GM18502 (cell line): ENCODE measurements around the gene CYP4F3.
"Not testable (repeated sequence)": the region's sequence is repeated elsewhere in the genome, so short reads cannot be mapped to it uniquely, and the experiment has no call there.

Source experiments
- ATAC-seq: cut with Tn5 transposase; IDR thresholded peaks from one replicate; pipeline ENCODE4 v1.9.1; 2021; ENCODE audit warnings: mild to moderate bottlenecking; ENCODE audit not compliant: unreplicated experiment, poor library complexity

Gene CYP4F3

DNA sequence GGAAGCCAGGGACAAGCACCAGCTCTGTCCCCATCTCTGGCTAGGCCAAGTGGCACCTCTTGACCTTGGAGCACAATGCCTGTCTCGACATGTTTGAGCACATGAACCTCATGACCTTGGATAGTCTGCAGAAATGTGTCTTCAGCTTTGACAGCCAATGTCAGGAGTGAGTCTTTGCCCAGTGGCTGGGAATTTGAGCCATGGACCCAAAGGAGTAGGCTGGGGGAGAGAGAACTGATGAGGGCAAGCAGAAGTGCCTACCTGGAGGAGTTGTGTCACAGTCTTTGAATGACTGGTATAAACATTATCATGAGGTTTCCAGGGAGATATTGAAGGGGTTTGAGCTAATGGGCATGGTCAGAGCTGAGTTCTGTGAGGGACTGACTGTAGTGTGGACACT is 25.5 kb downstream of the CYP4F3 start:
- ATAC-seq: no peak

- no peak for ATAC-seq
Measured at GRCh38 chr19:15666883-15667282, 26.2 kb downstream of the CYP4F3 start.

- ATAC-seq: no peak
Measured at GRCh38 chr19:15669440-15669839, 28.7 kb downstream of the CYP4F3 start.

DNA sequence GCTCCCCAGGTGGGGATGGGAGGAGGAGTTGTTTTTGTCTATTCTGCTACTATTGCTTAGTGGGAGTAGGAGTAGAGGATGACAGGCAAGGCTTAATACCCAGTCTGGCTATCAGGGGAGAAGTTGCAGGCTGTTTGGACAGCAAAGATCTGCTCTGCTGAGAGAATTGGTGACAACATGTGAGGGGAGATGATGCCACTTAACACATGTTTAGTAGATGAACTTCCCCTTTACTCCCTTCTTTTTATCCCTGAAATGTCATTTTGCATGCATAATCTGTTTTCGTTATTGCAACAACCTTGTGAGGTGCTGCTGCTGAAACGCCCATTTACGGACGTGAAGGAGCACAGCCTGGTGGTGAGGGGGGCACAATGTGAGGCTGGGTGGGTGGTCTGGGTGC is 29.2 kb downstream of the CYP4F3 start:
- ATAC-seq: no peak

- ATAC-seq: no peak
Measured at GRCh38 chr19:15671237-15671821, 30.6 kb downstream of the CYP4F3 start.

DNA sequence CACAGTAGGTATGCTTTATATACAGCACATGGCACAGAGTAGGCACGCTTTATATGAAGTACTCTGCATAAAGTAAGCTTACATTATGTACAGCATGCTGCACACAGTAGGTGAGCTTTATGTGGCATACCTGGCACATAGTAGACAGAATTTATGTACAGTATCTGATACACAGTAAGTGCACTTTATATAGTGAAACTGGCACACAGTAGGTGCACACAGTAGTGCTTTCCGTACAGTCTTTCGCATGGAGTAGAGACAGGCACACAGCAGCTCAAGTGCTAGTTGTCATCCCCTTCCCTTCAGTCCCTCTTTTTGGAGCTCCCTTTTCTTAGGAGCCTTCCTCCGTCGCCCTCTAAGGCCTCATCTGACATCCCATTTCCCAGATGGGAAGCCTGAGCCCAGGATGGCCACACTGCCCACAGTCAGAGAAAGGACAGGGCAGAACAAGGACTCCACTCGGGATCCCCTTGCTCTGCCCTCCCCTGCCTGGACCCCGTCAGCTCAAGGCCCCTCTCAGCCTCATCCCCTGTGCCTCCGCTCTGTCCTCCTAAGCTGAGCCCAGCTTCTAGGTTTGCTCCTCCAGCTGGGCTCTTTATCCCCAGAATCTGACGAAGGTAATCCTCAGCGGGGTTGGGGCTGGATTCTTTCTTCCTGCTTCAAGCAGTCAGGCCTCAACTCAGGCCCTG is 31.3 kb downstream of the CYP4F3 start:
- no peak for ATAC-seq

DNA sequence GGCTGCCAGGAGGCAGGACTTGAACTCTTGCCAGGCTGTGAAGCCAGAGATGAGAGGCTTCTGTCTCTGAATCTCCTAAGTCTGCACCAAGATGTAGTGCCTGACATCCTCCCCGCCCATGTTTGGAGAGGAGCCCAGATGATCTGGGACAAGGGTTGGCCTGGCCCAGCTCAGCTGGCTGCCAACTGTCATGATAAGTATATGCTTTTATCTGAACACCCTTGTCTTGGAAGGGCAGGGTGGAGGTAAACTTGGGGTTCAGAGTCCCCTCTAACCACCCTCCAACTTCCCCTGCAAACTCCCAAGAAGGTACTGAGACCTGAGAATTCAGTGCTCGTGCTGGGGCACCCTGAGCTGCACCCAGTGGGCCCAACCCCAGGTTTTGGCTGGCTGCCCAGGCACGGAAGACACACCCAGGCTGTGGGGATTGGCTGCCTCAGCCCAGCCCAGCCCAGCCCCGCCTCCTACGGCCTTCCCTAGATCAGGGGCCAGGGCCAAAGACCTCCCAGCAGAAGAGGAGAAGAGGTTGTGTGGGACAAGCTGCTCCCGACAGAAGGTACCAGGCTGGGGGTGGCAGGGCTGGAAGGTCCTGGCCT is 32.0 kb downstream of the CYP4F3 start, which contains the start of gene CYP4F12:
Gene CYP4F12 (plus strand): TSS at position 508 of the 596 bp plus-strand sequence. CDS start 443 bp downstream, outside the sequence.
- ATAC-seq: no peak

DNA sequence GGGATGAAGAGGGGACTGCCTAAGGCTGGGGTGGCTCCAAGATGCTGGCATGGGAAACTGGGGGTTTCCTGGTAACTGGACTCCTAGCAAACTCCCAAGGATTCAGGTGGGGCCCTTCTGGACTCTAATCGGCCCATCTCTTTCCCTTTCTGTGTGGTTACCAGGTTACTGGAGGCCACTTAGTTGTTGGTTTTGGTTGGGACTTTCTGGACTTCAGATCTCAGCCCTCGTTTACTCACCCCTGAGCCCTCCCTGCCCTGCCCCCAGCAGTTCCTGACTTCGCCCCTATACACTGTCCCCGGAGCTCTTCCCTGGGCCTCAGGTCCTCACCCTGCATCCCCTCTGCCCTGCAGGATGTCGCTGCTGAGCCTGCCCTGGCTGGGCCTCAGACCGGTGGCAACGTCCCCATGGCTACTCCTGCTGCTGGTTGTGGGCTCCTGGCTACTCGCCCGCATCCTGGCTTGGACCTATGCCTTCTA is 32.5 kb downstream of the CYP4F3 start:
- ATAC-seq: no peak

- ATAC-seq: no peak
Measured at GRCh38 chr19:15675560-15675959, 34.9 kb downstream of the CYP4F3 start.

GRCh38 chr19:15679089-15679488 is 38.4 kb downstream of the CYP4F3 start:
- ATAC-seq: no peak

DNA sequence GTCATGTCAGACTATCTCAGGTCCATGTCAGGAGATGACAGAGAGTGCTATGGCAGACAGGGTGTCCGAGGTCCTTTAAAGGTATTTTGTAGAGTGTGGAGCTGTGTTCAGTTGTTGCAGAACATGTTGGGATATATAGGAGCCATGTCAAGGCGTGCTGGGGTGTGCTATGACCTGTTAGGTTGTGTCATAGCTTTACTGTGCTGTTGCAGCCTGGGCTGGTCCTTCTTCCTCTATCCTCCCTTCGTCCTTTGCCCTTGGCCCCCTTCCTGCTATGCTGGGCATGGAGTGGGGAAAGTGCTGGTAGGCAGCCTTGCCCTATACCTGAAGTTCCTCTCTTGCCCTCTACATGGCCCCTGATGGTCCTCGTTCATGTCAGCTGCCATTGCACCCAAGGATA is 39.2 kb downstream of the CYP4F3 start:
- ATAC-seq: not testable (repeated sequence)

- no peak for ATAC-seq
Measured at GRCh38 chr19:15680478-15681322, 40.0 kb downstream of the CYP4F3 start.

DNA sequence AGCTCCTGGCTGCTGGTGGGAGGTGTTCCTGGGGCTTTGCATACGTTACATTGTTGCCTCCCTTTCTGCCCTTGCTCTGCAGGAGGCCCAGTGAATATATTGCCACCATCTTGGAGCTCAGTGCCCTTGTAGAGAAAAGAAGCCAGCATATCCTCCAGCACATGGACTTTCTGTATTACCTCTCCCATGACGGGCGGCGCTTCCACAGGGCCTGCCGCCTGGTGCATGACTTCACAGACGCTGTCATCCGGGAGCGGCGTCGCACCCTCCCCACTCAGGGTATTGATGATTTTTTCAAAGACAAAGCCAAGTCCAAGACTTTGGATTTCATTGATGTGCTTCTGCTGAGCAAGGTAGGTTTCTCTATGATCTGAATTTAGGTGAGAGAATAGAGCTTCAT is 42.7 kb downstream of the CYP4F3 start:
- no peak for ATAC-seq

DNA sequence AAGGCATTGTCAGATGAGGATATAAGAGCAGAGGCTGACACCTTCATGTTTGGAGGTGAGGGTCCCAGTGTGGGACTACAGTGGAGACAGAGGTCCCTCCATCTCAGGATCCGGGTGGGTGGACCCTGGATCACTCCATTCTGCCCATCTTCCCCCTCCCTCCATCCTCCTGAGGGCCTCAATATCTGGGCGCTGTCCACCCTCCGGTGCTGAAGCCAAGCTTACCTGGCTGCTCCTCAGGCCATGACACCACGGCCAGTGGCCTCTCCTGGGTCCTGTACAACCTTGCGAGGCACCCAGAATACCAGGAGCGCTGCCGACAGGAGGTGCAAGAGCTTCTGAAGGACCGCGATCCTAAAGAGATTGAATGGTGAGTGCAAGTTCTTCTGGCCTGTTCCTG is 44.1 kb downstream of the CYP4F3 start:
- ATAC-seq: no peak

DNA sequence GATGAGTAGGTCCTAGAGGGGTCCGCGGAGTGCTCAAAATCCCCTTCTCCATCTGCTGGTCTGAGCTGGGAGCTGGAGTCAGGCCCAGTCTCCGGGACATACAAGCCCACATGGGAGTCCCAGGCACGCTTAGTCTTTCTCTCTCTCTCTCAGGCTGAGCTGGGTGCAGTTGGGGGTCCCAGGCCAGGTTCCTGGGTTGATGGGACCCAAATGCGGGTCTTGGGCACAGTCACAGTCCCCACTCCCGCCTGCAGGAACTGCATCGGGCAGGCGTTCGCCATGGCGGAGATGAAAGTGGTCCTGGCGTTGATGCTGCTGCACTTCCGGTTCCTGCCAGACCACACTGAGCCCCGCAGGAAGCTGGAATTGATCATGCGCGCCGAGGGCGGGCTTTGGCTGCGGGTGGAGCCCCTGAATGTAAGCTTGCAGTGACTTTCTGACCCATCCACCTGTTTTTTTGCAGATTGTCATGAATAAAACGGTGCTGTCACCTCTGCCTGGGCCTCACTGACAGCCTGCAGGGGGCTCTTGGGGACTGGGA is 56.0 kb downstream of the CYP4F3 start:
- ATAC-seq: no peak

DNA sequence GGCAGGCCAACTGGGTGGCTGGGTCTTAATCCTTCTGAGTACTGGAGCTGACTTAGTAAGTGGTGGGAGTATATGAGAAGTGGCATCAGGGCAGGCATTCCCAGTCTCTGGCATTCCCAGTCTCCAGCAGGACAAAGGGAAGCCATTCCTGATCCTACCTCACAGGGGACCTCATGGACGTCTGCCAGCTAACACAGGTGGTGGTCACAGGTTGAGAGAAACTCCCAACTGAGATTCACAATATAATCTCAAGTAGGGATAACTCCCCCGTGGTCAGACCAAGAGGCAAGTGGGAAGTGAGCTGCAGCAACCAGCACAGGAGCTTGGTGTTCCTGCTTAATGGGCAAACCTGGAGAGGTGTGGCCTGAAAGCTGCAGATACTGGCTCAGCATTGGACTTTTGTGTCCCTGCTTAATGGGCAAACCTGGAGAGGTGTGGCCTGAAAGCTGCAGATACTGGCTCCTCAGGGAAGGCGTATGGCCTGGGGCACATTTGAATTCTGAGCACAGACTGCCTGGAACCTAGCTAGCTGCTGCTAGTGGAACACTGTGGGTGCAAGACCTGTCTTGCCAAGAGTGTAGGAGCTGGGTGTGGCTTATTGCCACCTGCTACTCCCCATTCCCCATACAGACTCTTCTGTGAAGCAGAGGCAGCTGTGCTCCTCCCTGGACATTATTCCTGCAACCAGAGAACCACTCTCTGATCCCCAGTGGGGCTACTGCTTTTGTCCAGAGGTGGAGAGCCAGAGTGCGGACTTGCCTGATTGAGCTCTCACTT is 61.2 kb downstream of the CYP4F3 start:
- no peak for ATAC-seq

DNA sequence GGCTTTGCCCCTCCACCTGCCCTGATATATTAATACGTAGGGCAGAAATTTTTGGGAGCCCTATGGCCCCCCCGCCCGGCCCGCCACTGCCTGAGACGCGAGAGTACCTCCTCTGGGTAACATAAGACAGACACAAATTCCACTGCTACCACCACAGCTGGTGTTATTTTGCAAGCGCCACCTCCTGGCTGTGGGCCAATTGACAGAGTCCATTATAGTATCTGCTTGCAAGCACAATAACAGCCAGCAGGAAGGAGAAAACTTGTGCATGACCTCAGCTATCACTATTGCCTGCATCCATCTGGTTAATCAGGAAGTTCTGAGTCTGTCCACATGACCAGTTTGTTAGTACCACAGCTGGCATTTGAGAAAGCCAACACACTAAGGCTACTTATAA is 61.8 kb downstream of the CYP4F3 start:
- no peak for ATAC-seq
